ENCODE data around the gene CCDC102A. TPM values are rescaled to one million over a fixed set of nuclear protein-coding genes. Genes with fewer than 3 reads are reported as not detected.
A peak's percentile ranks its signal among the peaks of the same experiment; 100 is the strongest.

The CCDC102A gene
- total and polyA plus RNA-seq, 10 of the 15 experiments (the other 5 are each of a cell fraction or from before 2014, with no cell fraction given), result 0.03 to 5.9 (median 2.4) TPM

GRCh38 chr16:57537581-57538234 lies 1.3 kb upstream of the CCDC102A start:
- in situ Hi-C loops (cut with MboI) (no loop called here), intact Hi-C loops (cut with micrococcal nuclease; ENCODE audit: unreplicated experiment) (loop anchor here (2.0 to 5.0 kb wide), 3 partner anchors 51 to 350 kb away; partner anchors contain the start of genes DOK4, PSME3IP1 and RSPRY1)
- SMC1A ChIA-PET (ENCODE audit: uncharacterized antibody, unreplicated experiment), result interaction anchor here (0.8 to 3.0 kb wide), 16 partner anchors 9 to 621 kb away, joined by 3 to 25 read pairs (median 4); partner anchors contain the start of genes DOK4 and KATNB1
- RAD21 ChIA-PET (ENCODE audit: unreplicated experiment), result interaction anchor here (0.9 to 3.0 kb wide), 13 partner anchors 8 to 240 kb away, joined by 3 to 19 read pairs (median 6); partner anchors contain the start of genes CIAPIN1, COQ9 and DOK4
- no peak overlapping the region for H2AFZ ChIP-seq (ENCODE audit: control insufficient read depth, low read depth, low read length)
- 2% methylated on average over 10 of the region's 10 CpGs for WGBS (ENCODE audit: insufficient coverage, insufficient replicate concordance, low lambda C conversion rate, missing lambda C conversion rate)
- H3K36me3 ChIP-seq (ENCODE audit: control insufficient read depth in 2 of 2, insufficient read depth in 2 of 2, low read length in 1 of 2), result no peaks in the 10 kb centered on the region
- TSS peak; percentile 84 for BruUV-seq (replicated peaks)
- no peaks in the 10 kb centered on the region for H4K20me1 ChIP-seq (ENCODE audit: control insufficient read depth, insufficient read depth)
- peaks cover 75% of the 10 kb centered on the region for H3K4me1 ChIP-seq (ENCODE audit: control insufficient read depth, insufficient read depth, low read length)
- DNase-seq (ENCODE audit: low read depth, low spot score) (no peak), ATAC-seq (peak; percentile 8), FAIRE-seq (peak; percentile 27)
- TF ChIP-seq E4F1 (IDR thresholded peaks at IDR 0.05; ENCODE audit: borderline replicate concordance, partially characterized antibody), result no peak
- 0 out of 2 replicates have a peak, but pooled peaks have one; percentile 51 for TF ChIP-seq ATF7 (IDR thresholded peaks at IDR 0.05; ENCODE audit: low read depth)
- no peak for TF ChIP-seq PBX3 (IDR thresholded peaks at IDR 0.05; ENCODE audit: insufficient replicate concordance, low read depth, low read length)
- TF ChIP-seq HCFC1 (IDR thresholded peaks at IDR 0.05; ENCODE audit: low read length), result peak; percentile 16; the same call in 1 of the 2 replicates
- TF ChIP-seq PKNOX1 (IDR thresholded peaks at IDR 0.05), result peak; percentile 30
- 0 out of 2 replicates have a peak, but pooled peaks have one; percentile 28 for TF ChIP-seq SIN3A (IDR thresholded peaks at IDR 0.05; ENCODE audit: low read depth, low read length)
- no peak for TF ChIP-seq NFYA (IDR thresholded peaks at IDR 0.05; ENCODE audit: borderline replicate concordance, low read depth, low read length)
- peak; percentile 17 for TF ChIP-seq MEF2B (IDR thresholded peaks at IDR 0.05; ENCODE audit: partially characterized antibody, poor library complexity, severe bottlenecking)
- TF ChIP-seq TAF1 (IDR thresholded peaks at IDR 0.05; ENCODE audit: borderline replicate concordance, low read depth, low read length), result 0 out of 2 replicates have a peak, but pooled peaks have one; percentile 5
- TF ChIP-seq ASH2L (IDR thresholded peaks at IDR 0.05; ENCODE audit: borderline replicate concordance, low read depth), result 0 out of 2 replicates have a peak, but pooled peaks have one; percentile 25
- TF ChIP-seq PAX5 (IDR thresholded peaks at IDR 0.05; ENCODE audit: borderline replicate concordance, low read depth, low read length), result 0 out of 2 replicates have a peak, but pooled peaks have one; percentile 26
- POLR2A ChIA-PET, result interaction anchor here (0.6 to 1.9 kb wide), 5 partner anchors 8 to 113 kb away, joined by 4 to 11 read pairs (median 5); partner anchors contain the start of gene DOK4
- H3K9ac ChIP-seq (ENCODE audit: control insufficient read depth, insufficient read depth, low read length), result peak overlapping the region; percentile 65
- peak overlapping the region; percentile 87 for H3K4me3 ChIP-seq
- H3K9me3 ChIP-seq (replicated peaks; ENCODE audit: control insufficient read depth, insufficient read depth, low read length), result no peaks in the 10 kb centered on the region
- H3K27ac ChIP-seq (ENCODE audit: control insufficient read depth, insufficient read depth), result peak overlapping the region; percentile 85
- no peaks in the 10 kb centered on the region for H3K27me3 ChIP-seq (replicated peaks in 1 of 2; ENCODE audit: control insufficient read depth in 2 of 2, insufficient read depth in 2 of 2, low read length in 1 of 2)
- H3K4me2 ChIP-seq (ENCODE audit: control insufficient read depth, insufficient read depth), result peak overlapping the region; percentile 84
- CTCF ChIA-PET, result interaction anchor here (0.6 to 3.3 kb wide), 17 partner anchors 8 to 190 kb away, joined by 3 to 18 read pairs (median 5); partner anchors contain the start of gene DOK4
- peaks cover 15% of the 10 kb centered on the region for H3K79me2 ChIP-seq (ENCODE audit: control insufficient read depth, insufficient read depth, low read length)

Data from GM12878 (cell line).